Posterior vena cava (tissue), 2 donors: ENCODE data around the gene RHAG. TPM values are rescaled to one million over a fixed set of nuclear protein-coding genes. Genes with fewer than 3 reads are reported as not detected.
"Not testable (repeated sequence)": the region's sequence is repeated elsewhere in the genome, so short reads cannot be mapped to it uniquely, and the experiment has no call there.

ENCODE experiments used
- DNase-seq: peaks from one replicate; pipeline ENCODE4 v3.0.0-alpha.2; 2020; ENCODE audit warnings: low spot score
- intact Hi-C, 2 donors: fragments of 100-400 bp; cut with DNase I; formaldehyde crosslinking; loops; one replicate each; pipeline versions ENCODE4 v1.14.1 to v1.14.2; 2022 to 2023
- long read RNA-seq, 2 donors: library from polyadenylated mRNA; unstranded; transcript quantifications; one replicate each; pipeline ENCODE4 v2.0.0, GENCODE V29; 2020 to 2021
- total RNA-seq, 2 donors: library from RNA; stranded (reverse); fragmentation: NEBNext Ultra II Directional; extraction: Animal tissue kit (Norgen Biotek cat#: 25700); gene quantifications; one replicate each; pipeline ENCODE4 v1.2.1, GENCODE V29; 2021
- donor health status: DM: yes; HTN: yes; CAD: no.
- donor health status: DM: yes; HTN: yes; CAD: no.

RHAG gene
- total RNA-seq, result under 1 TPM in 1 of 2 donors, not detected in 1; 0.28 TPM
- long read RNA-seq, donor 1, result 0 reads
- long read RNA-seq, donor 2, result 0 reads

DNA sequence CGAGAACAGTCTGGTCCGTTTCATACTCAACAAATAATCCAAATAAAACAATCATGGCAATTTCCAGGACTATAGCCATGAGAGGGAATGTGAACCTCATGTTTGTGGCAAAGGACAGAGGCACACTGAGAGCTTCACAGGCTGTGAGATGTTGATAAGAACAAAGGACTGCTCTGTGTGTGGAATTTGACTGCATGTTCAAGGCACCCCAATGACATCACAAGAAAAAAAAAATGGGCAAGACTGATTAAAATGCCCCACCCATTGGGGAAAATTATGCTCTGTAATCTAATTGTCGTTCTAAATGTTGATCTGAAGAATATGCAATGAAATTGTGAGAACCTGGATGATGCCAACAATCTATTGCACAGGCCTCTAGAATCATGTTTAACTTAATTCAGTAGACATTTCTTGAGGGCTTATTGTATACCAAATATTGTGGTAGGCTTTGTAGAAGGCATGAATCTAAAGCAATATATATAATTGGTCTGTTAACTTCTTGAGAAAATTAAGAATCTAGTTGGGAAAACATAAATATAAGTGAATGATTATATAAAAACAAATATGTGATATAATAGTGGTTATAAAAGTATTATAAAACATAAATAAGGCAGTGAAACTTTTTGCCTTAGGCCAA, at the start of gene RHAG:
RHAG (minus strand) TSS at position 127 of the 637 bp plus-strand sequence; CDS start at position 100, 27 bp downstream.
- intact Hi-C loops, result no loop called here
- DNase-seq, result no peak

GRCh38 chr6:49676671-49677281, 40.1 kb upstream of the RHAG start:
- no peak for DNase-seq
- intact Hi-C loops, result no loop called here

GRCh38 chr6:49675816-49676215, 39.2 kb upstream of the RHAG start:
- intact Hi-C loops, result no loop called here
- DNase-seq, result no peak

DNA sequence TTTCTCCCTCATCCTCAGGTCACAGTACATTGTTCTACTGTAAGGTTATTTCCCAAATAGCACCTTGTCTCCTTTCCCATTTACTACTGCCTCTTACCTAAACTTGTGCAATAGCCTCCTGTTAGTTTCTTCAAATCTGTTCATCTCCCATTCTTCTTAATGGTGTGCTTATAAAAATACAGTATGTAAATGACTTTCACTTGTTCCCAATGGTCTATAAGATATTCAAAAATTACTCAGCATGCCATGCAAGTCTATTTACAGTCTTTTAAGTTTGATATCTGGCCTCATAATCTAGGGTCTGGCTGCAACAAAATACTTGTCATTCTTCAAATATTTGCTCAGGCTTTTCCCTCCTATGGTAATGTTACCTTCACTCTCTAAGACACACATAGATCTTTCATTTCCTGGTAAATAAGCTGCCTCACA, 31.5 kb upstream of the RHAG start:
- intact Hi-C loops, result no loop called here

GRCh38 chr6:49666930-49667757, 30.5 kb upstream of the RHAG start:
- intact Hi-C loops, result no loop called here
- DNase-seq, result no peak

More for the DNA sequence above, 31.5 kb upstream of the RHAG start:
- no peak for DNase-seq

DNA sequence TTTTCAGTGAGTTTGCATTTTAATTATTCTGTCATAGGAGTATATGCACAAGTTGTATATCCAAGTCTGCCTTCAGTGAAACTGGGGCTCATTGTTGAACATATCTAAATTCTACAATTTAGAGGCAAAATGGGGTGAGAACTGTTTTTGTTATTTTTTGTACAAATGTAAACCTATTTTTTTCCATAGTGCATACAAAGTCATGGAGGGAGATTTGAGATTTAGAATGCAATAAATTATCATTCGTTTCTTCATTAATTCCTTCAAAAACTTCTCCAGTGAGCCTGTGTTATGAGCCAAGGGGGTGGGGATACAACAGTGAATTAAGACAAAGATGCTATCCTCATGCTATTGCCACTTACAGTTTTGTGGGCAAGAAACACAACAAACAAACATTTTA, 29.8 kb upstream of the RHAG start:
- intact Hi-C loops, result no loop called here
- no peak for DNase-seq

GRCh38 chr6:49664817-49665216, 28.2 kb upstream of the RHAG start:
- DNase-seq, result no peak
- intact Hi-C loops, result no loop called here

GRCh38 chr6:49664054-49664453, 27.4 kb upstream of the RHAG start:
- intact Hi-C loops, DNase-seq: not testable (repeated sequence)

- intact Hi-C loops, result no loop called here
- no peak for DNase-seq
Measured at GRCh38 chr6:49662892-49663261, 26.2 kb upstream of the RHAG start.

DNA sequence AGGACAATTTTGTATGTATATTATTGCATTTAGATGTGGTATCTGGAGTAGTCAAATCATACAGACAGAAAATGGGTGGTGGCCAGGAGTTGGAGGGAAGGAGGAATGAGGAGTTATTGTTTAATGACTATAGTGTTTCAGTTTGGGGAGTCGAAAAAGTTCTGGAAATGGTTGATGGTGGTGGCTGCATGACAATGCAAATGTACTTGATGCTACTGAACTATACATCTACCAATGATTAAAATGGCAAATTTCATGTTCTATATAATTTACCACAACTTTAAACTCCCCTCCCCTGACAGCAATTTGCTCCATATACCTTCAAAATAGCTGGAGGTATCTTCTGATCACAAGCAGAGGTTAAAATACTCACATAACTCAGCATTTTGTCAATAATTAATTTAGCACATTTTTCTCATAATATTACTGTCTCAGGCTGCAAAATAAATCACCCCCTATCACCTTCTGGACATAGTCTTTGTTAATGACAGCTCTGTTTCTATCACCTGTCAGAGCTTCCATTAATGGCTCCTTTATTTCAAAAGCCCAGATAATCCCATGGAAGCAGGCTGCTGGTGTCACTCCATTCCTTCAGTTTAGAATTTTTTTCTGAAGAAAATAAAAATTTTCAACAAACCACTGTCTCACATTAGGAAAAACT, 25.7 kb upstream of the RHAG start:
- intact Hi-C loops, result no loop called here
- no peak for DNase-seq

- intact Hi-C loops, result no loop called here
- DNase-seq, result no peak
Measured at GRCh38 chr6:49653942-49654341, 17.3 kb upstream of the RHAG start.

GRCh38 chr6:49653438-49653837, 16.8 kb upstream of the RHAG start:
- no peak for DNase-seq
- intact Hi-C loops, result no loop called here

DNA sequence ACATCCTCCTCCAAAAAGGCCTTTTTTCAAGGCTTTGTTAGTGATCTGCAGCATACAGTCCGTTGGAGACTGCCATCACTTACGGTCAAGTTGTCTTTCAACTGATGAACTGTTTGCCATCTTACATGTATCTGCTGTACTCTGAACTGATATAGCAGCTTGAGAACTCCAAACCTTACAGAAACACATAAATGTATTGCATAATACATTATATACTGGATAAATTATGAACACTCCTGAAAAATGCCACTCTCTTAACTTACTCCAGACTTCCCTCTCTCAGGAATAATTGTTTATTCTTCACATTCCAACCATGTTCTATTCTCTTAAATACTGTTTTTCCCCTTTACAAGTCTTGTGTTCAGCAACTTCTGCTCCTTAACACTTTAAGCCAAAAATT, 14.6 kb upstream of the RHAG start:
- no peak for DNase-seq
- intact Hi-C loops, result no loop called here

GRCh38 chr6:49649988-49650387, 13.3 kb upstream of the RHAG start:
- DNase-seq, result no peak
- intact Hi-C loops, result no loop called here

GRCh38 chr6:49648036-49648435, 11.4 kb upstream of the RHAG start:
- no peak for DNase-seq
- intact Hi-C loops, result no loop called here

- DNase-seq, result no peak
- intact Hi-C loops, result no loop called here
Measured at GRCh38 chr6:49647476-49647875, 10.8 kb upstream of the RHAG start.

DNA sequence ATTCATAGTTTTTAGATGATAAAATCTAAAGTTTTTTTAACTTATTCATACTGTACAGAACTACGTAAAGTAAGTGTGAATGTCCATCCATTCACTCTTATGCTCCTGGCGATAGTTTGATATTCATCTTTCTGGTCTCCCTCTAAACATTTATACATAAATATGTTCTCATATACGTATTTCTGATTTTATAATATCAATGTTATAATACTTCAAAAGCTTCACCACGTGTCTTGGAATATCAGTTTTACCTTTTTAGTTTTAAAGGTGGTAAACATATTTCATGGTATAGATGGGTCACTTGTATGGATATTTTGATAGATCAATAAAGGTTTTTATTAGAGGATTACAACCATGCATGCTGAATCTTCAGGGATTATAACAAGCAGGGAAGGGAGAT, 10.3 kb upstream of the RHAG start:
- DNase-seq, result no peak
- intact Hi-C loops, result no loop called here

- no peak for DNase-seq
- intact Hi-C loops, result no loop called here
Measured at GRCh38 chr6:49646130-49646824, 9.6 kb upstream of the RHAG start.

DNA sequence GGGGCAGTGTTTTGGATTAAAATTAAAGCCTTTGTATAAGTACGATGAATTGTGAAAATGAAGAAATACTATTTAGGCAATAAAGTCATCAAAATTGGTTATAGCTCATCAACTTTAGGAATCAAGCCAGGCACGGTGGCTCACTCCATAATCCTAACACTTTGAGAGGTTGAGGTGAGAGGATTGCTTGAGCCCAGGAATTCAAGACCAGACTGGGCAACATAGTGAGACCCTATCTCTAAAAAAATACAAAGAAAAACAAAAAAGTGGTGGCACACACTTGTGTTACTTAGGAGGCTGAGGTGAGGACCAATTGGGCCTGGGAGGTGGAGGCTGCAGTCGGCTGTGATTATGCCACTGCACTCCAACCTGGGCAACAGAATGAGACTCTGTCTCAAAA, 8.5 kb upstream of the RHAG start:
- intact Hi-C loops, result no loop called here
- DNase-seq, result no peak
